CD4-positive, alpha-beta T cell treated with Interleukin-21 for 1 hour (primary cell): ENCODE measurements around the gene DEAF1.

Source experiments
- DNase-seq: peaks from one replicate; pipeline ENCODE4 v3.0.0-alpha.2; 2020

The DEAF1 gene

GRCh38 chr11:608791-609251 lies 86.2 kb downstream of the DEAF1 start:
- DNase-seq, result no peak

DNA sequence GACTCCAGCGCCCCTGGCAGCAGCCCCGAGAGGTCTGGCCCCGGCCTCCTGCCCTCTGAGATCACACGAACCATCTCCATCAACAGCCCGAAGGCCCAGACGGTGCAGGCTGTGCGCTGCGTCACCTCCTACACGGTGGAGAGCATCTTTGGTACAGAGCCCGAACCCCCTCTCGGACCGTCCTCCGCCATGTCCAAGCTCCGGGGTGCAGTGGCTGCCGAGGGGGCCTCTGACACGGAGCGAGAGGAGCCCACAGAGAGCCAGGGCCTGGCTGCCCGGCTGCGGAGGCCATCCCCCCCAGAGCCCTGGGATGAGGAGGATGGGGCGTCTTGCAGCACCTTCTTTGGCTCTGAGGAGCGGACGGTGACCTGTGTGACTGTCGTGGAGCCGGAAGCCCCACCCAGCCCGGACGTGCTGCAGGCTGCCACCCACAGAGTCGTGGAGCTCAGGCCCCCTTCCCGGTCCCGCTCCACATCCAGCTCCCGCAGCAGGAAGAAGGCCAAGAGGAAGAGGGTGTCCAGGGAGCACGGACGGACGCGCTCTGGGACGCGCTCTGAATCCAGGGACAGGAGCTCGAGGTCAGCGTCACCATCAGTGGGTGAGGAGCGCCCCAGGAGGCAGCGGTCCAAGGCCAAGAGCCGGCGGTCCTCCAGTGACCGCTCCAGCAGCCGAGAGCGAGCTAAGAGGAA lies 86.9 kb downstream of the DEAF1 start:
- no peak for DNase-seq

DNA sequence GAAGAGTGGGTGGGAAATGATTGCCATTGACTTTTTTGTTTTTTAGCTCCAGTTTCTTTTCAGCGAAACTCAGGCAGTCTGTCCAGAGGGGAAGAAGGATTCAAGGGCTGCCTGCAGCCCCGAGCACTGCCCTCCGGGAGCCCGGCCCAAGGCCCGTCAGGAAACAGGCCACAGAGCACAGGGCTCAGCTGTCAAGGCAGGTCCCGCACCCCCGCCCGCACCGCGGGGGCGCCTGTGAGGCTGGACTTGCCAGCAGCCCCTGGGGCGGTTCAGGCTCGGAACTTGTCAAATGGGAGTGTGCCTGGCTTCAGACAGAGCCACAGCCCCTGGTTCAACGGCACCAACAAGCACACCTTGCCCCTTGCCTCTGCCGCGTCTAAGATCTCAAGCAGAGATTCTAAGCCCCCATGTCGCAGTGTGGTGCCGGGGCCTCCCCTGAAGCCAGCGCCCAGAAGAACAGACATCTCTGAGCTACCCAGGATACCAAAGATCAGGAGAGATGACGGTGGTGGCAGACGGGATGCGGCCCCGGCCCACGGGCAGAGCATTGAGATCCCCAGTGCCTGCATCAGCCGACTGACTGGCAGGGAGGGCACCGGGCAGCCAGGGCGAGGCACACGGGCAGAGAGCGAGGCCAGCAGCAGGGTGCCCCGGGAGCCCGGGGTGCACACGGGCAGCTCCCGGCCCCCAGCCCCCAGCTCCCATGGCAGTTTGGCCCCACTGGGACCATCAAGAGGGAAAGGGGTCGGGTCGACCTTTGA lies 87.8 kb downstream of the DEAF1 start:
- DNase-seq, result no peak

GRCh38 chr11:606245-606644 lies 88.8 kb downstream of the DEAF1 start:
- no peak for DNase-seq

DNA sequence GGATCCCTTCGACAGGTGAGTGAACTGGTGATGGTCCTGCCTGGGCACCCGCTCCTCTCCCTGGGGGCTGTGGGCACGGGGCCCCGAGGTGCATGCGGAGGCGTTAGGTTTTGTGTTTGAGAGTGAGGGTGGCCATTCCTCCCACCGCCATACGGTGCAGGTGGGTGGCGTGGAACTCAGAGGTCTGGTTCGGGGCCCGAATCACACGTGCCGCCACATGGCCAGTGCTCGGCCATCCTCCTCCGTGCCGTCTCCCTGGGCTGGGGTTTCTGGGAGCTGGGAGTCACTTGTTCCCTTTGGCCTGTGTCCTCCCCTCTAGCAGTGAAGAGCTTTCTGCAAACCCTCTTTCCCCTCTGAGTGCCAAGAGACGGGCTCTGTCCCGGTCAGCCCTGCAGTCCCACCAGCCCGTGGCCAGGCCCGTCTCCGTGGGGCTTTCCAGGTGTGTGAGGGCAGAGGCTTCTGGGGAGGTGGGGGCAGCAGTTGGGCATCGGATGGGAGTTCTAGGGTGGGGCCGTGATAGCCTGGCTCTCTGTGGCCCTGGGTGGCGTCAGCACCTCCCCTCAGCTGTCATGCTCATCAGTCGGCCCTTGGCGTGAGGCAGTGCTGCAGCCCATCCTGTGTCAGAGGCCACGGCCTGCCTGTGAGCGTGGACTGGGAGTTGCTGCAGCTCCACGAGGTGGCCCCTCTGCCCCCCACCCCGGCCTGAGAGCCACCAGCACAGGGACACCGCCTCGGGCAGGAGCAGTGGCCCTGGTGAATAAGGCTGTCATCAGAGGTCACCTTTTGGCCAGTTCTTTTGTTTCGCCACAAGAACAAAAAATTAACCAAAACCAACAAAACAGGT lies 89.5 kb downstream of the DEAF1 start:
- no peak for DNase-seq

DNA sequence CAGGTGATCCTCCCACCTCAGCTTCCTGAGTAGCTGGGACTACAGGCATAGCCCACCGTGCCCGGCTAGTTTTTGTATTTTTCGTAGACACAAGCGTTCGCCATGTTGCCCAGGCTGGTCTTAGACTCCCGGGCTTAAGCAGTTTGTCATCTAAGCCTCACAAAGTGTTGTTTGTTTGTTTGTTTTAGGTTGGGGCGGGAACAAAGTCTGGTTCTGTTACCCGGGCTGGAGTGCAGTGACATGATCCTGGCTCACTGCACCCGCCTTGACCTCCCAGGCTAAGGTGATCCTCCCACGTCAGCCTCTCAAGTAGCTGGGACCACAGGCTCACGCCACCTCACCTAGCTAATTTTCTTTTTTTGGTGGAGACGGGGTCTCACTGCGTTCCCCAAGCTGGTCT lies 91.9 kb downstream of the DEAF1 start:
- no peak for DNase-seq

DNA sequence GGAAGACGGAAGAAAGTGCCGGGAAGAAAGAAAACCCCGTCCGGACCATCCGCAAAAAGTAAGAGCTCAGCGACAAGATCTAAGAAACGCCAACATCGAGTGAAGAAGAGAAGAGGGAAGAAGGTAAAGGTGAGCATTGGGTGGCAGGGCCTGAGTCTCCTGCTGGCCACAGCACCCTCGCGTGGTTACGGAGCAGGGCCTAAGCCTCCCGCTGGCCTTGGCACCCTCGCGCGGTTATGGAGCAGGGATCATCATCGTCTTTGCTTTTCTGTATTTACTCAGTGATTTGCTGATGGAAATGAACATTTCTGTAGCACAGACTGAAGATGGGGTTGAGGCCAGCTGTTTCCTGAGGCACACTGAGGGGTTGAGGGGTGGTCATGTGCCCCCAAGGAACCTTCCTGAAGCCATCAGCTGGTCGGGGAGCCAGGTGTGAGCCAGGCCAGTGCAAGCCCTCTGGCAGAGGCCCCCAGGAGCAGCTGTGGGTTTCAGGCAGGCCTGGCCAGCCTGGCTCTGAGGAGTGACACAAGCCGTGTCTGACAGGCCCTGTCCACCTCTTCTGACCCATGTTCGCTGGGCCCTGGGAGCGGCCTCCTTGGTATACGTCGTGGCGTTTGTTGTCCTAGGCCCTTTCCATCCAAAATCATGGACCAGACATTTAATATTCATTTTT lies 93.3 kb downstream of the DEAF1 start:
- no peak for DNase-seq

- no peak for DNase-seq
Measured at GRCh38 chr11:598005-598680, 96.9 kb downstream of the DEAF1 start.

DNA sequence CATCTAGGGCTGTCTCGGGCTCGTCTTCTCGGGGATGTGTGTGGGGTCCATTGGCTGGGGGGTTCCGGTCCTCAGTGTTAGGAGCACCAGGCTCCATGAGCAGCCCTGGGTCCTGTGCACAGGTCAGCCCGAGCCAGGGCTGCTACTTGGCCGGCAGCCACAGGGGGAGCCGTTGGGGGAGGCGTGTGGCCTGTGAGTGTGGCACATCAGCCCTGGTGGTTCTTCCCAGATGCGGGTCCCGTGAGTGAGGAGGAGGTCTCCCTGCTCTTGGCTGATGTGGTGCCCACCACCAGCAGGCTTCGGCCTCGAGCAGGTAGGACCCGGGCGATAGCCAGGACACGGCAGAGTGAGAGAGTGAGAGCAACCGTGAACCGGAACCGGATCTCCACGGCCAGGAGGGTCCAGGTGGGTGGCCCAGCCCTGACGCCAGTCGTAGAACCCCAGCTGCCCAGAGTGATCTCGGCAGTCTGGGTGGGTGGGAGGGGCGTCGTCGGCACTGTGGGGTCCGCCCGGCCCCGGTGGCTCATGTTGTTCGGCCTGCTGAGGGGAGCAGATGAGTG lies 97.8 kb downstream of the DEAF1 start:
- DNase-seq, result no peak

GRCh38 chr11:596374-596773 lies 98.6 kb downstream of the DEAF1 start:
- DNase-seq, result no peak

GRCh38 chr11:595400-595799 lies 99.6 kb downstream of the DEAF1 start:
- no peak for DNase-seq
